D721Med (cell line): ENCODE data around the gene UNC45B.
"Not testable (repeated sequence)": the region's sequence is repeated elsewhere in the genome, so short reads cannot be mapped to it uniquely, and the experiment has no call there.

Source experiments
- DNase-seq: peaks from one replicate; pipeline ENCODE4 v3.0.0; 2011; ENCODE audit warnings: low spot score; ENCODE audit not compliant: insufficient read length
- FAIRE-seq: peaks from 2 replicates; lab custom pipeline; 2011; peaks lifted over from hg19 to GRCh38; lab: Jason Lieb, UNC
- CTCF ChIP-seq: IDR thresholded peaks from 2 replicates; pipeline ENCODE4 v1.5.1; 2012; ENCODE audit warnings: mild to moderate bottlenecking, control low read depth; ENCODE audit not compliant: insufficient read depth; ENCODE audit errors: missing control alignments

Gene UNC45B

GRCh38 chr17:35141681-35142466 lies 5.7 kb upstream of the UNC45B start, which contains the start of gene NLE1:
Gene NLE1 (minus strand): TSS chr17:35142303. CDS start chr17:35142275, 28 bp downstream.
- TF ChIP-seq CTCF: peak; percentile 87
- DNase-seq: peak; percentile 67
- FAIRE-seq: no peak

GRCh38 chr17:35142467-35142796 lies 5.2 kb upstream of the UNC45B start:
- DNase-seq (no peak), FAIRE-seq (no peak)
- no peak for TF ChIP-seq CTCF

- TF ChIP-seq CTCF: no peak
- no peak for DNase-seq
- FAIRE-seq: no peak
Measured at GRCh38 chr17:35144840-35145239, 2.8 kb upstream of the UNC45B start.

- FAIRE-seq: no peak
- TF ChIP-seq CTCF: no peak
Measured at GRCh38 chr17:35146214-35146833, 1.3 kb upstream of the UNC45B start.

GRCh38 chr17:35148144-35148543 lies 527 bp downstream of the UNC45B start:
- TF ChIP-seq CTCF: no peak

More at GRCh38 chr17:35146214-35146833, 1.3 kb upstream of the UNC45B start:
- no peak for DNase-seq

GRCh38 chr17:35149941-35150340 lies 2.3 kb downstream of the UNC45B start:
- TF ChIP-seq CTCF: no peak
- FAIRE-seq: no peak

More at GRCh38 chr17:35148144-35148543, 527 bp downstream of the UNC45B start:
- FAIRE-seq: no peak
- DNase-seq: no peak

GRCh38 chr17:35151080-35151479 lies 3.5 kb downstream of the UNC45B start:
- FAIRE-seq, DNase-seq: not testable (repeated sequence)

More at GRCh38 chr17:35149941-35150340, 2.3 kb downstream of the UNC45B start:
- DNase-seq: no peak
